NB4 (cell line): Measurements from ENCODE around the gene SCARB1.
A peak's percentile ranks its signal among the peaks of the same experiment; 100 is the strongest.

Experiments
- DNase-seq: peaks from one replicate; pipeline ENCODE4 v3.0.0; 2010; ENCODE audit warnings: low read depth
- H3K4me3 ChIP-seq: one replicate; pipeline ENCODE4 v1.5.1; 2011; ENCODE audit warnings: mild to moderate bottlenecking, low read depth, low read length, moderate library complexity
- MYC ChIP-seq: IDR thresholded peaks from 2 replicates; pipeline ENCODE4 v1.6.1; 2011; ENCODE audit warnings: low read depth, low read length
- POLR2A ChIP-seq: IDR thresholded peaks from 2 replicates; pipeline ENCODE4 v1.6.1; 2011; ENCODE audit warnings: mild to moderate bottlenecking; ENCODE audit not compliant: insufficient read length; ENCODE audit errors: extremely low read depth
- TF ChIP-seq, protein P1 (sequence below): IDR thresholded peaks from 2 replicates; pipeline ENCODE4 v1.6.1; 2011; ENCODE audit warnings: low read depth, low read length
- TF ChIP-seq, protein P2 (sequence below): IDR thresholded peaks from one replicate; pipeline ENCODE4 v1.5.1; 2012; ENCODE audit warnings: low read depth, low read length

Gene SCARB1

GRCh38 chr12:124778411-124778810, 85.3 kb downstream of the SCARB1 start:
- no peak overlapping the region for H3K4me3 ChIP-seq
- TF ChIP-seq, protein P1, sequence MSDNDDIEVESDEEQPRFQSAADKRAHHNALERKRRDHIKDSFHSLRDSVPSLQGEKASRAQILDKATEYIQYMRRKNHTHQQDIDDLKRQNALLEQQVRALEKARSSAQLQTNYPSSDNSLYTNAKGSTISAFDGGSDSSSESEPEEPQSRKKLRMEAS: no peak
- TF ChIP-seq POLR2A (no peak), MYC (no peak)
- TF ChIP-seq, protein P2, sequence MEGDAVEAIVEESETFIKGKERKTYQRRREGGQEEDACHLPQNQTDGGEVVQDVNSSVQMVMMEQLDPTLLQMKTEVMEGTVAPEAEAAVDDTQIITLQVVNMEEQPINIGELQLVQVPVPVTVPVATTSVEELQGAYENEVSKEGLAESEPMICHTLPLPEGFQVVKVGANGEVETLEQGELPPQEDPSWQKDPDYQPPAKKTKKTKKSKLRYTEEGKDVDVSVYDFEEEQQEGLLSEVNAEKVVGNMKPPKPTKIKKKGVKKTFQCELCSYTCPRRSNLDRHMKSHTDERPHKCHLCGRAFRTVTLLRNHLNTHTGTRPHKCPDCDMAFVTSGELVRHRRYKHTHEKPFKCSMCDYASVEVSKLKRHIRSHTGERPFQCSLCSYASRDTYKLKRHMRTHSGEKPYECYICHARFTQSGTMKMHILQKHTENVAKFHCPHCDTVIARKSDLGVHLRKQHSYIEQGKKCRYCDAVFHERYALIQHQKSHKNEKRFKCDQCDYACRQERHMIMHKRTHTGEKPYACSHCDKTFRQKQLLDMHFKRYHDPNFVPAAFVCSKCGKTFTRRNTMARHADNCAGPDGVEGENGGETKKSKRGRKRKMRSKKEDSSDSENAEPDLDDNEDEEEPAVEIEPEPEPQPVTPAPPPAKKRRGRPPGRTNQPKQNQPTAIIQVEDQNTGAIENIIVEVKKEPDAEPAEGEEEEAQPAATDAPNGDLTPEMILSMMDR: no peak
- no peak for DNase-seq

- H3K4me3 ChIP-seq: no peak overlapping the region
- no peak for DNase-seq
- TF ChIP-seq POLR2A (no peak), MYC (no peak)
- TF ChIP-seq, protein P1: no peak
- TF ChIP-seq, protein P2: no peak
Measured at GRCh38 chr12:124777399-124778372, 86.0 kb downstream of the SCARB1 start.

DNA sequence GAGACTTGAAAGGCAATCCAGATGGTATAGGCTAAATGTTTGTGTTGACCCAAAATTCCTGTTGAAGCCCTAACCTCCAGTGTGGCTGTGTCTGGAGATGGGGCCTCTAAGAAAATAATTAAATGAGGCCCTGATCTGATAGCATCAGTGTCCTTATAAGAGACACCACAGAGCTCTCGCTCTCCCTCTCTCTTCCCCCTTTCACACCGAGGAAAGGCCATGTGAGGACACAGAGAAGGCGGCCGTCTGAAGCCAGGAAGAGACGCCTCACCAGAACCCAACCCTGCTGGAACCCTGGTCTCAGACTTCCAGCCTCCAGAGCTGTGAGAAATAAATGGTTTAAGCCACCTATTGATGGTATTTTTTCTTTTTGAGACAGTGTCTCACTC, 87.5 kb downstream of the SCARB1 start:
- TF ChIP-seq, protein P2: no peak
- TF ChIP-seq POLR2A: no peak
- no peak for TF ChIP-seq MYC
- TF ChIP-seq, protein P1: no peak
- no peak overlapping the region for H3K4me3 ChIP-seq
- peak; percentile 61 for DNase-seq

GRCh38 chr12:124774462-124775167, 89.0 kb downstream of the SCARB1 start:
- H3K4me3 ChIP-seq: peak overlapping the region; percentile 48
- TF ChIP-seq, protein P2: no peak
- TF ChIP-seq MYC: no peak
- no peak for TF ChIP-seq POLR2A
- TF ChIP-seq, protein P1: no peak
- DNase-seq: peak; percentile 84

DNA sequence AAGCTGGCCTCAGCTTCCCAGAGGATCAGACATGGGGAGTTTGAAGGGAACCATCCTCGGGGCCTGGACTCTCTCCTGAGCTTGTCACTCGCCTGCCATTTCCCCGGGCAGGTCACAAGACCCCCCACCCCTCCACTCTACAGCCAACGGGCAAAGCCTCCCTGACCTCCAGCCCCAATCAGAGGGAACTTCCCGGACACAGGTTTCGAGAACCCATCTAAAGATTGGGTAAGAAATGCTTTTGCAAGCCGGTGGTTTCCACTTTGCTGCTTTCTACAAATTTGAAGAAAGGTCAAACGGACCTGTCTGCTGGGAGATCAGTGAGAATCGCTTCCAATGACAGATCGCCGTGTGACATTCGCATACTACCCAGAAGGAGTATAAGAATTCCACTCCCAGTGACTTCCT, 89.6 kb downstream of the SCARB1 start:
- no peak for TF ChIP-seq POLR2A
- TF ChIP-seq MYC: no peak
- TF ChIP-seq, protein P2: no peak
- H3K4me3 ChIP-seq: peak overlapping the region; percentile 47
- peak; percentile 86 for DNase-seq
